H1 (cell line): ENCODE data around the gene CYP39A1. TPM values are rescaled to one million over a fixed set of nuclear protein-coding genes. Genes with fewer than 3 reads are reported as not detected.

Experiments
- CTBP2 ChIP-seq: IDR thresholded peaks from 2 replicates; pipeline ENCODE4 v1.7.0; 2011; ENCODE audit warnings: borderline replicate concordance, mild to moderate bottlenecking, moderate library complexity, mixed read lengths, low read length; ENCODE audit not compliant: insufficient read depth, insufficient read length
- SP2 ChIP-seq: IDR thresholded peaks from 2 replicates; pipeline ENCODE4 v1.6.1; 2012; ENCODE audit warnings: mild to moderate bottlenecking, low read length, inconsistent platforms
- polyA plus RNA-seq, 7 experiments: library from polyadenylated mRNA; depleted of rRNA in 3 of 7; stranded (reverse) in 5 of 7; unstranded in 2 of 7; fragments of >200 nt in 5 of 7; fragments of 200-250 nt in 2 of 7; gene quantifications; 1 replicate in 5 of 7; 2 replicates in 1 of 7; 4 replicates in 1 of 7; pipeline versions ENCODE4 v1.2.1 to v1.2.3, GENCODE V29; 2011 to 2013; ENCODE audit warnings: missing spikeins in 2 of 7, mixed read lengths in 2 of 7
- total RNA-seq: library from RNA; stranded (reverse); fragmentation: NEBNext Ultra II Directional; extraction: Animal tissue kit (Norgen Biotek cat#: 25700); gene quantifications from 2 replicates; pipeline ENCODE4 v1.2.1, GENCODE V29; 2021

Gene CYP39A1
- total and polyA plus RNA-seq, 2 of the 8 experiments (the other 6 are each of a cell fraction or from before 2014, with no cell fraction given) = 0.71 to 2.4 TPM

- TF ChIP-seq SP2 (no peak), CTBP2 (no peak)
- TF ChIP-seq, all 59 proteins: peak for 0
These were observed 121.7 kb downstream of the CYP39A1 start (continued) for GRCh38 chr6:46530896-46531295.
